Upper lobe of left lung (tissue), 4 donors: Measurements from ENCODE around the gene NUP42.

Experiments
- CTCF ChIP-seq, 6 experiments: fragments of 450-650 bp in 4 of 6; fragments of 200-600 bp in 2 of 6; sonication (generic) in 2 of 6; IDR thresholded peaks; one replicate each; pipeline ENCODE4 v1.5.1; 2016 to 2019; ENCODE audit warnings: antibody characterized with exemption in 6 of 6
- EP300 ChIP-seq, 4 donors: sonication (generic); formaldehyde crosslinking; IDR thresholded peaks; one replicate each; pipeline ENCODE4 v1.5.1; 2017; ENCODE audit warnings: antibody characterized with exemption in 4 of 4, control low read depth in 2 of 4
- POLR2A ChIP-seq, 4 donors: fragments of 450-650 bp; IDR thresholded peaks; one replicate each; pipeline ENCODE4 v1.5.1; 2016 to 2017; ENCODE audit warnings: antibody characterized with exemption in 4 of 4, mild to moderate bottlenecking in 2 of 4
- POLR2AphosphoS5 ChIP-seq, 2 donors: sonication (generic); formaldehyde crosslinking; IDR thresholded peaks; one replicate each; pipeline ENCODE4 v1.5.1; 2017; ENCODE audit warnings: antibody characterized with exemption in 2 of 2

GRCh38 chr7:23205909-23206767 is 24.3 kb downstream of the NUP42 start:
- no peak for TF ChIP-seq CTCF (IDR thresholded peaks at IDR 0.05)
- TF ChIP-seq POLR2A (IDR thresholded peaks at IDR 0.05): no peak
- no peak for TF ChIP-seq POLR2AphosphoS5 (IDR thresholded peaks at IDR 0.05)
- no peak for TF ChIP-seq EP300 (IDR thresholded peaks at IDR 0.05)
